ENCODE data around the gene CFAP70.

CFAP70 gene

GRCh38 chr10:73358331-73359279 lies at the start of gene CFAP70:
CFAP70 (minus strand) TSS chr10:73358864; CDS start chr10:73354796, 4,068 bp downstream.
- DNase-seq (ENCODE audit: low read depth, low spot score) = peak; percentile 68
- TF ChIP-seq CTCF (IDR thresholded peaks at IDR 0.05; ENCODE audit: insufficient read depth, low read length, missing control alignments) = no peak
- CTCF ChIA-PET = interaction anchor here (1.1 to 1.7 kb wide), 3 partner anchors 10 to 96 kb away, joined by 4 to 6 read pairs (median 5); no protein-coding TSS in a partner anchor
- H3K4me3 ChIP-seq (ENCODE audit: low read depth, low read length) = peak within 1 kb of the TSS; percentile 84
- POLR2A ChIA-PET = interaction anchor here (0.6 to 0.8 kb wide), 4 partner anchors 10 to 406 kb away, joined by 3 to 4 read pairs (median 3); partner anchors contain the start of gene DNAJC9

GRCh38 chr10:73408061-73408460 lies 49.4 kb upstream of the CFAP70 start:
- TF ChIP-seq CTCF (IDR thresholded peaks at IDR 0.05; ENCODE audit: insufficient read depth, low read length, missing control alignments) = no peak
- ChIA-PET POLR2A (no interaction called here), CTCF (no interaction called here)
- no peak overlapping the region for H3K4me3 ChIP-seq (ENCODE audit: low read depth, low read length)
- no peak for DNase-seq (ENCODE audit: low read depth, low spot score)

- TF ChIP-seq CTCF (IDR thresholded peaks at IDR 0.05; ENCODE audit: insufficient read depth, low read length, missing control alignments) = no peak
- CTCF ChIA-PET = no interaction called here
- DNase-seq (ENCODE audit: low read depth, low spot score) = no peak
- POLR2A ChIA-PET = no interaction called here
- no peak overlapping the region for H3K4me3 ChIP-seq (ENCODE audit: low read depth, low read length)
Measured at GRCh38 chr10:73407495-73407894, 48.8 kb upstream of the CFAP70 start.

- no peak for TF ChIP-seq CTCF (IDR thresholded peaks at IDR 0.05; ENCODE audit: insufficient read depth, low read length, missing control alignments)
- H3K4me3 ChIP-seq (ENCODE audit: low read depth, low read length) = no peak overlapping the region
- ChIA-PET POLR2A (interaction anchor here (0.6 kb wide), 1 partner anchor 10 kb away, joined by 4 read pairs; no protein-coding TSS in a partner anchor), CTCF (interaction anchor here (0.6 kb wide), 1 partner anchor 16 kb away, joined by 4 read pairs; no protein-coding TSS in a partner anchor)
- no peak for DNase-seq (ENCODE audit: low read depth, low spot score)
Measured at GRCh38 chr10:73406846-73407245, 48.2 kb upstream of the CFAP70 start.

- CTCF ChIA-PET = no interaction called here
Measured at GRCh38 chr10:73405556-73405955, 46.9 kb upstream of the CFAP70 start.

More at GRCh38 chr10:73405556-73405955, 46.9 kb upstream of the CFAP70 start:
- POLR2A ChIA-PET = no interaction called here
- H3K4me3 ChIP-seq (ENCODE audit: low read depth, low read length) = no peak overlapping the region
- TF ChIP-seq CTCF (IDR thresholded peaks at IDR 0.05; ENCODE audit: insufficient read depth, low read length, missing control alignments) = no peak
- DNase-seq (ENCODE audit: low read depth, low spot score) = no peak

Measured in AG04449 (cell line).